WTC11 (cell line): Measurements from ENCODE around the gene RPS10.

Source experiments
- CREM ChIP-seq: sonication (generic); formaldehyde crosslinking; IDR thresholded peaks from 2 replicates; pipeline ENCODE4 v1.8.1; 2022; ENCODE audit warnings: mild to moderate bottlenecking, missing genetic modification reagents, moderate library complexity
- CTCF ChIP-seq: fragments of 200-600 bp; IDR thresholded peaks from 2 replicates; pipeline ENCODE4 v1.8.0; 2022; ENCODE audit warnings: antibody characterized with exemption
- E2F4 ChIP-seq: sonication (generic); formaldehyde crosslinking; IDR thresholded peaks from 2 replicates; pipeline ENCODE4 v1.8.1; 2022; ENCODE audit warnings: low read depth, mild to moderate bottlenecking, moderate library complexity, missing genetic modification reagents, borderline replicate concordance
- EMX1 ChIP-seq: fragments of 250-450 bp; sonication (Bioruptor Pico); IDR thresholded peaks from 2 replicates; pipeline ENCODE4 v1.8.0; 2021; ENCODE audit warnings: mild to moderate bottlenecking
- IRF1 ChIP-seq: sonication (generic); formaldehyde crosslinking; IDR thresholded peaks from 2 replicates; pipeline ENCODE4 v1.8.0; 2023; ENCODE audit warnings: missing genetic modification reagents
- MAX ChIP-seq: sonication (generic); formaldehyde crosslinking; IDR thresholded peaks from 2 replicates; pipeline ENCODE4 v1.8.0; 2022; ENCODE audit warnings: mild to moderate bottlenecking, missing genetic modification reagents
- NR2C2 ChIP-seq: sonication (generic); formaldehyde crosslinking; IDR thresholded peaks from 2 replicates; pipeline ENCODE4 v1.8.0; 2022; ENCODE audit warnings: mild to moderate bottlenecking, missing genetic modification reagents
- ZNF138 ChIP-seq: sonication (generic); formaldehyde crosslinking; conservative IDR thresholded peaks from 2 replicates; pipeline ENCODE4 v1.8.1; 2022; ENCODE audit warnings: mild to moderate bottlenecking, moderate library complexity, missing genetic modification reagents
- ZNF512 ChIP-seq: sonication (generic); formaldehyde crosslinking; IDR thresholded peaks from 2 replicates; pipeline ENCODE4 v1.8.1; 2022; ENCODE audit warnings: missing genetic modification reagents, borderline replicate concordance

- TF ChIP-seq CREM (CRISPR knock-in tag): no peak
- TF ChIP-seq E2F4 (CRISPR knock-in tag): no peak
- TF ChIP-seq CTCF: no peak
- no peak for TF ChIP-seq IRF1 (CRISPR knock-in tag)
- TF ChIP-seq MAX (CRISPR knock-in tag): no peak
- no peak for TF ChIP-seq EMX1 (CRISPR knock-in tag)
- no peak for TF ChIP-seq ZNF138 (CRISPR knock-in tag)
- TF ChIP-seq NR2C2 (CRISPR knock-in tag): no peak
- TF ChIP-seq ZNF512 (CRISPR knock-in tag): no peak
Observed at GRCh38 chr6:34374069-34374468, 51.8 kb downstream of the RPS10 start.
